ENCODE measurements around the gene CDC42BPA.

- TF ChIP-seq KAT7 (CRISPR knock-in tag; IDR thresholded peaks at IDR 0.05; ENCODE audit: borderline replicate concordance) (no peak), ARID4B (CRISPR knock-in tag; IDR thresholded peaks at IDR 0.05; ENCODE audit: borderline replicate concordance) (no peak), NFYB (CRISPR knock-in tag; conservative IDR thresholded peaks at IDR 0.05; ENCODE audit: low read depth) (no peak), MXD4 (CRISPR knock-in tag; IDR thresholded peaks at IDR 0.05; ENCODE audit: borderline replicate concordance) (no peak), SP1 (CRISPR knock-in tag; conservative IDR thresholded peaks at IDR 0.05) (no peak), ZNF416 (CRISPR knock-in tag; IDR thresholded peaks at IDR 0.05) (no peak), ZNF423 (CRISPR knock-in tag; IDR thresholded peaks at IDR 0.05) (no peak), FOXJ3 (CRISPR knock-in tag; IDR thresholded peaks at IDR 0.05; ENCODE audit: borderline replicate concordance) (no peak), NR3C1 (CRISPR knock-in tag; conservative IDR thresholded peaks at IDR 0.05; ENCODE audit: low read depth) (no peak)
- TF ChIP-seq, protein P1, sequence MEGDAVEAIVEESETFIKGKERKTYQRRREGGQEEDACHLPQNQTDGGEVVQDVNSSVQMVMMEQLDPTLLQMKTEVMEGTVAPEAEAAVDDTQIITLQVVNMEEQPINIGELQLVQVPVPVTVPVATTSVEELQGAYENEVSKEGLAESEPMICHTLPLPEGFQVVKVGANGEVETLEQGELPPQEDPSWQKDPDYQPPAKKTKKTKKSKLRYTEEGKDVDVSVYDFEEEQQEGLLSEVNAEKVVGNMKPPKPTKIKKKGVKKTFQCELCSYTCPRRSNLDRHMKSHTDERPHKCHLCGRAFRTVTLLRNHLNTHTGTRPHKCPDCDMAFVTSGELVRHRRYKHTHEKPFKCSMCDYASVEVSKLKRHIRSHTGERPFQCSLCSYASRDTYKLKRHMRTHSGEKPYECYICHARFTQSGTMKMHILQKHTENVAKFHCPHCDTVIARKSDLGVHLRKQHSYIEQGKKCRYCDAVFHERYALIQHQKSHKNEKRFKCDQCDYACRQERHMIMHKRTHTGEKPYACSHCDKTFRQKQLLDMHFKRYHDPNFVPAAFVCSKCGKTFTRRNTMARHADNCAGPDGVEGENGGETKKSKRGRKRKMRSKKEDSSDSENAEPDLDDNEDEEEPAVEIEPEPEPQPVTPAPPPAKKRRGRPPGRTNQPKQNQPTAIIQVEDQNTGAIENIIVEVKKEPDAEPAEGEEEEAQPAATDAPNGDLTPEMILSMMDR (IDR thresholded peaks at IDR 0.05): no peak
- TF ChIP-seq, protein P2, sequence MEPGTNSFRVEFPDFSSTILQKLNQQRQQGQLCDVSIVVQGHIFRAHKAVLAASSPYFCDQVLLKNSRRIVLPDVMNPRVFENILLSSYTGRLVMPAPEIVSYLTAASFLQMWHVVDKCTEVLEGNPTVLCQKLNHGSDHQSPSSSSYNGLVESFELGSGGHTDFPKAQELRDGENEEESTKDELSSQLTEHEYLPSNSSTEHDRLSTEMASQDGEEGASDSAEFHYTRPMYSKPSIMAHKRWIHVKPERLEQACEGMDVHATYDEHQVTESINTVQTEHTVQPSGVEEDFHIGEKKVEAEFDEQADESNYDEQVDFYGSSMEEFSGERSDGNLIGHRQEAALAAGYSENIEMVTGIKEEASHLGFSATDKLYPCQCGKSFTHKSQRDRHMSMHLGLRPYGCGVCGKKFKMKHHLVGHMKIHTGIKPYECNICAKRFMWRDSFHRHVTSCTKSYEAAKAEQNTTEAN (CRISPR knock-in tag; IDR thresholded peaks at IDR 0.05): no peak
- TF ChIP-seq, protein P3, sequence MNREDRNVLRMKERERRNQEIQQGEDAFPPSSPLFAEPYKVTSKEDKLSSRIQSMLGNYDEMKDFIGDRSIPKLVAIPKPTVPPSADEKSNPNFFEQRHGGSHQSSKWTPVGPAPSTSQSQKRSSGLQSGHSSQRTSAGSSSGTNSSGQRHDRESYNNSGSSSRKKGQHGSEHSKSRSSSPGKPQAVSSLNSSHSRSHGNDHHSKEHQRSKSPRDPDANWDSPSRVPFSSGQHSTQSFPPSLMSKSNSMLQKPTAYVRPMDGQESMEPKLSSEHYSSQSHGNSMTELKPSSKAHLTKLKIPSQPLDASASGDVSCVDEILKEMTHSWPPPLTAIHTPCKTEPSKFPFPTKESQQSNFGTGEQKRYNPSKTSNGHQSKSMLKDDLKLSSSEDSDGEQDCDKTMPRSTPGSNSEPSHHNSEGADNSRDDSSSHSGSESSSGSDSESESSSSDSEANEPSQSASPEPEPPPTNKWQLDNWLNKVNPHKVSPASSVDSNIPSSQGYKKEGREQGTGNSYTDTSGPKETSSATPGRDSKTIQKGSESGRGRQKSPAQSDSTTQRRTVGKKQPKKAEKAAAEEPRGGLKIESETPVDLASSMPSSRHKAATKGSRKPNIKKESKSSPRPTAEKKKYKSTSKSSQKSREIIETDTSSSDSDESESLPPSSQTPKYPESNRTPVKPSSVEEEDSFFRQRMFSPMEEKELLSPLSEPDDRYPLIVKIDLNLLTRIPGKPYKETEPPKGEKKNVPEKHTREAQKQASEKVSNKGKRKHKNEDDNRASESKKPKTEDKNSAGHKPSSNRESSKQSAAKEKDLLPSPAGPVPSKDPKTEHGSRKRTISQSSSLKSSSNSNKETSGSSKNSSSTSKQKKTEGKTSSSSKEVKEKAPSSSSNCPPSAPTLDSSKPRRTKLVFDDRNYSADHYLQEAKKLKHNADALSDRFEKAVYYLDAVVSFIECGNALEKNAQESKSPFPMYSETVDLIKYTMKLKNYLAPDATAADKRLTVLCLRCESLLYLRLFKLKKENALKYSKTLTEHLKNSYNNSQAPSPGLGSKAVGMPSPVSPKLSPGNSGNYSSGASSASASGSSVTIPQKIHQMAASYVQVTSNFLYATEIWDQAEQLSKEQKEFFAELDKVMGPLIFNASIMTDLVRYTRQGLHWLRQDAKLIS (CRISPR knock-in tag; IDR thresholded peaks at IDR 0.05; ENCODE audit: borderline replicate concordance): no peak
- TF ChIP-seq, protein P4, sequence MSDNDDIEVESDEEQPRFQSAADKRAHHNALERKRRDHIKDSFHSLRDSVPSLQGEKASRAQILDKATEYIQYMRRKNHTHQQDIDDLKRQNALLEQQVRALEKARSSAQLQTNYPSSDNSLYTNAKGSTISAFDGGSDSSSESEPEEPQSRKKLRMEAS (CRISPR knock-in tag; IDR thresholded peaks at IDR 0.05): no peak
These were observed 37.4 kb upstream of the CDC42BPA start for GRCh38 chr1:227355542-227356245.
